GM12874 (cell line): Measurements from ENCODE around the gene BMF.

ENCODE experiments used
- CTCF ChIP-seq: IDR thresholded peaks from 2 replicates; pipeline ENCODE4 v1.5.1; 2011; ENCODE audit warnings: low read depth, mild to moderate bottlenecking, control low read depth, low read length, moderate library complexity; ENCODE audit not compliant: insufficient read depth

Gene BMF

GRCh38 chr15:40069178-40070165 lies 39.2 kb downstream of the BMF start:
- TF ChIP-seq CTCF = no peak

GRCh38 chr15:40067921-40068624 lies 40.6 kb downstream of the BMF start:
- TF ChIP-seq CTCF = no peak

- TF ChIP-seq CTCF = no peak
Measured at GRCh38 chr15:40066589-40066988, 42.1 kb downstream of the BMF start.

GRCh38 chr15:40065166-40065565 lies 43.5 kb downstream of the BMF start:
- TF ChIP-seq CTCF = no peak

- no peak for TF ChIP-seq CTCF
Measured at GRCh38 chr15:40064231-40064894, 44.3 kb downstream of the BMF start.

GRCh38 chr15:40063563-40064011 lies 45.1 kb downstream of the BMF start:
- no peak for TF ChIP-seq CTCF
